ENCODE measurements around the gene BET1L.

BET1L gene

DNA sequence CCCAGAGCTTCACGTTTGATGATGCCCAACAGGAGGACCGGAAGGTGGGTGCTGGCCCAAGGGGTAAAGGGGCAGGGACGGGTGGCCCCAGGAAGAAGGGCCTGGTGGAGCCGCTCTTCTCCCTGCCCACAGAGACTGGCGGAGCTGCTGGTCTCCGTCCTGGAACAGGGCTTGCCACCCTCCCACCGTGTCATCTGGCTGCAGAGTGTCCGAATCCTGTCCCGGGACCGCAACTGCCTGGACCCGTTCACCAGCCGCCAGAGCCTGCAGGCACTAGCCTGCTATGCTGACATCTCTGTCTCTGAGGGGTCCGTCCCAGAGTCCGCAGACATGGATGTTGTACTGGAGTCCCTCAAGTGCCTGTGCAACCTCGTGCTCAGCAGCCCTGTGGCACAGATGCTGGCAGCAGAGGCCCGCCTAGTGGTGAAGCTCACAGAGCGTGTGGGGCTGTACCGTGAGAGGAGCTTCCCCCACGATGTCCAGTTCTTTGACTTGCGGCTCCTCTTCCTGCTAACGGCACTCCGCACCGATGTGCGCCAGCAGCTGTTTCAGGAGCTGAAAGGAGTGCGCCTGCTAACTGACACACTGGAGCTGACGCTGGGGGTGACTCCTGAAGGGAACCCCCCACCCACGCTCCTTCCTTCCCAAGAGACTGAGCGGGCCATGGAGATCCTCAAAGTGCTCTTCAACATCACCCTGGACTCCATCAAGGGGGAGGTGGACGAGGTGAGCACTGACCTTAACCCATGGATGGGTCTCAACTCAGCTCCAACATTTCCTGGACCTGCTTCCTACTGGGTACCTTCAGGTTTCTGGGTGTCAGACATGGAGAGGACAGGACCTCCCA is 2.3 kb upstream of the BET1L start:
- no peak for DNase-seq (ENCODE audit: low read depth)

DNA sequence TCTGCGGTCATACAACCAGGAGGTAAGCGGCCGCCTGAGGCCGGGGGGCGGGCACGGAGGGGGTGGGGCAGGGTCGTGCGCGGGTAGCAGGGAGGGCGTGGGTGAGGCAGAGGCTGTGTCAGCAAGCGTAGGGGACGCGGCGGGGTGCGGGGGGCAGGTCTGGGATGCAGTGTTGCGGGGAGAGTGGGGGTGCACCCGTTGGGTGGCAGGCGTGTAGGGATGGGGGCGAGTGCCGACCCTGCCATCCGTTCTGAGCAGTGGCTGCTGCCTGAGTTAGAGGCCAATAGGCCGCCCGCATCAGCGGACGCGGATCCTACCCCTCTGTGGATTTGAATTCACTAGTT is 1.7 kb upstream of the BET1L start:
- DNase-seq (ENCODE audit: low read depth) = no peak

DNA sequence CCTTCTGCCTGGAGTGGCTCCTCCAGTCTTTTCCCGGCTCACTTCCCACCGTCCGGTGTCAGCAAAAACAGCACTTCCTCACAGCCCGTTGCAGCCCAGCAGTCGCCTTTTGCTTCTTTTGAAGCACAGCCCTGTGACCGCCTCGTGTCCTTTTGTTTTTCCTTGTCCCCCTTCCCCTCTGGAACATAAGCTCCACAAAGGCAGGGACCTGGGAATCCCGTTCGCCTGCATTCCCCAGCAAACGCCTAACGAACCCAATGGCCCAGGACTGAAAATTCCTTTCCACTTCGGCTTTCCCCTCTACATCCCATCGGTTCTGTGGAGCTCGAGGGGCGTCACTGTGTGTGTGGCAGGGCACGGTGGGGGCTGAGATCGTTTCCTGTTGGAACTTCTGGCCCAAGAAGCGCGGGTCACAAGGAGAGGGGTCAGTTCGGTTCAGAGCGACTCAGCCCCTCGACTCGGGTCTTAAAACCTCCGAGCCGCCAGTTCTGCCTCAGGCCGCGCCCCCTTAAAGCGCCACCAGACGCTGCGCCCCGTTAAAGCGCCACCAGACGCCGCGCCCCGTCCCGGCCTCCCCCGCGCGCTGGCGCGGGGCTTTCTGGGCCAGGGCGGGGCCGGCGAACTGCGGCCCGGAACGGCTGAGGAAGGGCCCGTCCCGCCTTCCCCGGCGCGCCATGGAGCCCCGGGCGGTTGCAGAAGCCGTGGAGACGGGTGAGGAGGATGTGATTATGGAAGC is 1.1 kb upstream of the BET1L start:
- peak; percentile 71 for DNase-seq (ENCODE audit: low read depth)

DNA sequence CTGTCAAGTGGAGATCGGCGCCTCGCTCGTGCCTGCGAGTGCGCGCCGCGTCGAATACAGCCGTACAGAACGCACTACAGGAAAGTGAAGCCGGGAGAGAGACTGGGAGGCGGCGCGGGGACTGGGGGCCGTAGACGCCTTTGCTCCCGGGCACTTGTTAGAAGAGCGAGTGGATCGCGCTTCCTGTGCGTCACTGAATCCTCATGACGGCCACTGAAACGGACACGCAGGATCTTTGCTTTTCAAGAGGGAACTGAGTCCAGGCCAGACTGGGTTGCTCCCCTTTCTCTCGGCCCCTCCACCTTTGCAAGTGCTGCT is 623 bp upstream of the BET1L start:
- no peak for DNase-seq (ENCODE audit: low read depth)

DNA sequence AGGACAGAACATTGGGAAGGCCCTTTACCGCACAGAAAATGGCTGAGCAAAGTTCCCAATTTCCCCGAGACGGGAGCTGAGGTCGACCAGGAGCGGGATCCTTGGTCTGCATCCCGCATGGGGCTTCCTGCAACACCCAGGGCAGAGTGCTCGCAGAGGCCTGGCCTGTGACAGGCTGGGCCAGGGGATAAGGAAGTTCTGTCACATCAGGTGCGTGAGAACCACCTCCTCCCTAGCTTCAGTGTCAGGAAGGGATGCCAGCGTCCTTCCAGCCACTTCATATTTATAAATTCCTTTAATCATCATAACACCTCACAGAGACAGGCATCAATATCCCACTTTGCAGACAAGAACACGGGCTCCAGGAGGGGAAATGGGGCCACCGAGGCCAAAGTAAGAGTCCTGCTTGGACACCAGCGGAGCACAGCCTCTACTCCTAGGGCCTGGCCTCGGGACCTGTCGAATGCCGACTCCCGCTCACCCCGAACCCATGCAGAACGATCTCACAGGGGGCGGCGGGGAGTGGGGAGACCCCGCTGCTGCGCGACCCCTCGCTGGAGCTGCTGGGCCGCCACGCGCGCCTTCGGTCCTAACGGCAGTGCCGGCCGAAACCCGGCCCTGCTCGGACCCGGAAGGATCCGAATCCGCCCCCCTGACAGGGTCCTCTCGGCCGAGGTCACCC is 532 bp downstream of the BET1L start:
- no peak for DNase-seq (ENCODE audit: low read depth)

DNA sequence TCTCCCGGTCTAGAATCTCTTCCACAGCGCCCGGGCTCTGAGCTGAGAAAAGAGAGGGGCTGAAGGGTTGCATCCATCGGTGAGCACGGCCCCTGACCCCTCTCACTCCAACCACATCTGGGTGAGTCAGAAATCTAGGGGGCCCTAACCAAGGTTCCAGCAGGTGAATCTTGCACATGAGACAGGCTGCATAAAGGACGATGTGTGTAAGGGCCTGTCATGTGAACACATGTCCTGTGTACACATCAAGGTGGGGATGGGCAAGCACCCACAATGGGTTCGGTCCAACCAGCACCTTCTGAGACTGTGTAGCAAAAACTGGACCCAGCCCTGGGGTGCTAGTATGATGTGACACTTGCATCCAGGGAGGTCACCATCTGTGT is 1.2 kb downstream of the BET1L start:
- DNase-seq (ENCODE audit: low read depth) = no peak

DNA sequence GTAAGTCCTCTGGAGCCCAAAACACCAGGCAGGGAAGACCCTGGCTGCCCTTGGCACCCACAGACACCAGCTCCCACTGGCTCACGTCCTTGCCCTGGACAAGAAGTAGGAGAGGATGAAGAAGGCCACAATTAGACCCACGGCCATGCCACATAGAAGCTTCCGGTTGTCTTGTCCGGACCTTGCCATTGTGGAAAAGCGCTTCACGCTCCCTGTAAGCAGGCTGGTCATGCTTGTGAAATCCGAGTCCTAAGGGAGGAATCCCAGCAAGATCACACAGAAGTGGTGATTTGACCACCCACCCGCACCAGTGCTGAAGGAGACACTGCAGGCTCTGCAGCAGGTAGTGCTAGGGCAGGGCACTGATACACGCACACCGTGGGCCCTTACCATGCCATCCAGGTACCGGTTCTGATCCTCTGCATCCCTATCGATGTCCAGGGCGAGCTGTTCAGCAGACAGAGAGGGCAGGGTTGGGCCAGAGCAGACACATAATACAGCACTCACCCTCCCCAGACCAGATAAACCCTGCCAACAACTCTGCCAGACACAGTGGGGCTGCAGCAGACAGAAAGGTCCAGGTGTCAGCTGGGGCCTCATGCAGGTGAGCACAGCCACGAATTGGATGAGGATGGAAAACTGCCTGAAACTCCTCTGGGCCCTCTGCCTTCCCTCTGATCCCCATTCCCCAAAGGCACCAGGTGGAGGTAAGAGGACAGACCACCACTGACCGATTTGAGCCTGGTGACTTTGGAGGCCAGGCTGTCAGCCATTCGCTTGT is 1.8 kb downstream of the BET1L start:
- no peak for DNase-seq (ENCODE audit: low read depth)

DNA sequence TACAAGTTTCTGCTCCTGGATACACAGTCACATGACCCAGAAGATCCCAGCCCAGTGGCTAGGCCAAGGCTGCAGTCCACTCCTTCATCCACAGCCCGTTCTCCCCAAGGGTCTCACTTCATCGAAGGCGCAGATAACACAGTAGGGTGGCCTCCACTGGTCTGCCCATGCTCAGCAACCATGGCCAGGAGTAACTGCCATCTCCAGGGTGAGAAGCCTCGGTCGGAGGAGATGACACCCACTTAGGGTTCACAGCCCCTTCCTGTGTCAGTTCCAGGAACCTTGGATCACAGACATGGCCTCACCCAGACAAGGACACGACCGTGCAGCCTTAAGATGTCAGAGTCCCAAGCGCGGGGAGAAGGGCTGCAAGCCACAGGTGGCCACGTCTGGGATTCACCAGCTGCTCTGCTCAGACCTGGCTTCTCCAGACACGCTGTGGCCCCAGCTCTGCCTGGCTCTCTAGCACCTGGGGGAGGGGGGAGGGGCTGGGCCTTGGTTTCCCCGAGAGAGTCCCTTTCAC is 2.6 kb downstream of the BET1L start:
- DNase-seq (ENCODE audit: low read depth) = no peak

DNA sequence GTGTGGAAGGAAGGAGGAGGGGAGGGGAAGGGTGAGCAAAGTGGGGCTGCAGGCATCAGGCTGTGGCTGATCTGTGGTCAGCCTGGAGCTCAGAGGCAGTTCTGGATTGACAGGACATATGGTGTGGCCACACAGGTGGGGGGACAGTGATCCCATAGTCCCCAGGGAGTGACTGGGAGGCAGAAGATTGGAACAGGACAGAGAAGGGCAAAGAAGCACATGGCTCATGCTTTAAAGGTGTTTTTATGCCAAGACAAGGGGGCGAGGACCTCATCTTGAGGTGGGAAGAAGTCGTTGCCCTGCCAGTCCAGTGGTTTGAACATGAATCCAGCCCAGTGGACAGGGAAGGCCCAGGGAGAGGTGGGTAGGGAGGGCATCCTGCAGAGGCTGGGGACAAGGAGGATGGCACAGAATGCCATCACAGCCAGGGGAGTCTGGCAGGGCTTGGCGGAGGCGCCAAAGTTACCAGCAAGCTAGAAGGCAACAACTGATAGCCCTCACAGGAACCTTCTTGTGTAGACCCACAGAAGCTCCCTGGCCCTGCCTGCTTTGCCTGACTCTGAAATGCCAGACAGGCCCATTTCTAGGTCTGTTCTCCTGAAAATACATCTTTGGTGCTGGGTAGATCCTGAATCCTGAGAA is 3.1 kb downstream of the BET1L start:
- DNase-seq (ENCODE audit: low read depth) = no peak

DNA sequence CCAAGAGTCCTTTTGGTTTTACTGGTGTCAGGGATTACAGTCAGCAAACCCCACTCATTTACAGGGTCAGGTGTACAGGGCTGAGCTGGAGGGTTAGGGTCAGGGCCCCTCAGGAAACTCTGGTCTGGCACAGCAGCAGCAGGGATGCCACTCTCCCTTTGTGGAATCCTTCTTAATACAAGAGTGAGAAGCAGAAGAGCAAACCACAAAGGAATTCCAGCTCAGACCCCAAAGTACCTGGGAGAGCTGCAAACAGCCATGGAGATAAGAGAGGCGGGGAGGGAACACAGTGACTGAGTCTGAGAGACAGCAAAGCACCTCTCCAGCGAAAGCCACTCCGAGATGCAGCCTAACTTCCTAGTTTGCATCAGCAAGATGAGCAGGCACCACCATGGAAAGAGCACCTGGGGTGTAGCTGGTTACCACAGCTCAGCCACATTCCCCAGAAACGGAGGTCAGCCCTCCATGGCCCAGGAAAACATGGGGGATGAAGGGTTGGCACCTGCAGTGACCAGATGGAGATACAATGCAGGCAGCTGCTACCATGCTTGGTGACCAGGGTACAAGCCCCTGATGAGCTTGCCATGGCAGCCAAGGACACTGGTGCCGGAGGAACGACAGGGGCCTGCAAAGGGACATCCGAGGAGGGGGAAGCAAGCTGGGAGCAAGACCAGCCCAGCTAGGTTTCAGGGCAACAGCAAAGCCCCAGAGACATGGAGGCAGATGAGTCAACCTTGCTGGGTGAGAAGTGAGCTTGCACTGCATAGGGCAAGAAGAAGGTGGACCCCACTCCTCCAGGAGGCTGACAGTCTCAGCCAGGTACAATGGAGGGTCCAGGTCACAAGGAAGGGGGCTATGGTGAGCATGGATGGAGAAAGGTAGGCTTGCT is 3.9 kb downstream of the BET1L start:
- DNase-seq (ENCODE audit: low read depth) = no peak

DNA sequence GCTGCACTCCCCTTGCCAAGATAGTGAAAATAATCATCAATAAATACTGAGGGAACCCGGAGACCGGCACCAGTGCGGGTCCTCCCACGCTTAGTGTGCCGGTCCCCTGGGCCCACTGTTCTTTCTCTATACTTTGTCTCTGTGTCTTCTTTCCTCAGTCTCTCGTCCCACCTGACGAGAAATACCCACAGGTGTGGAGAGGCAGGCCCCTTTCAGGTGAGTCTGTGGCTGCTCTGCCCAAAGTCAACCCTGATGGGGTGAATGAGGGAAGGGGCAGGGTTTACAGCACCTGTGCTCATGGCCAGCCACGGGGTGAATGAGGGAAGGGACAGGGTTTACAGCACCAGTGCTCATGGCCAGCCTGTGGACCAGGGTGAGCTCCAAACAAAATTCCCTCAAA is 4.7 kb downstream of the BET1L start:
- no peak for DNase-seq (ENCODE audit: low read depth)

DNA sequence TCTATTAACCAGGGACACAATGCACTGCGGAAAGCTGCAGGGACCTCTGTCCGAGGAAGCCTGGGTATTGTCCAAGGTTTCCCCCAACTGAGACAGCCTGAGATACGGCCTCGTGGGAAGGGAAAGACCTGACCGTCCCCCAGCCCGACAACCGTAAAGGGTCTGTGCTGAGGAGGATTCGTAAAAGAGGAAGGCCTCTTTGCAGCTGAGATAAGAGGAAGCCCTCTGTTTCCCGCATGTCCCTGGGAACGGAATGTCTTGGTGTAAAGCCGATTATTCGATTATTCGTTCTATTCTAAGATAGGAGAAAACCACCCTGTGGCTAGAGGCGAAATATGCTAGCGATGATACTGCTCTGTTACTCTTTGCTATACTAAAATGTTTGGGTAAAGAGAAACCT is 5.2 kb downstream of the BET1L start:
- DNase-seq (ENCODE audit: low read depth) = no peak

DNA sequence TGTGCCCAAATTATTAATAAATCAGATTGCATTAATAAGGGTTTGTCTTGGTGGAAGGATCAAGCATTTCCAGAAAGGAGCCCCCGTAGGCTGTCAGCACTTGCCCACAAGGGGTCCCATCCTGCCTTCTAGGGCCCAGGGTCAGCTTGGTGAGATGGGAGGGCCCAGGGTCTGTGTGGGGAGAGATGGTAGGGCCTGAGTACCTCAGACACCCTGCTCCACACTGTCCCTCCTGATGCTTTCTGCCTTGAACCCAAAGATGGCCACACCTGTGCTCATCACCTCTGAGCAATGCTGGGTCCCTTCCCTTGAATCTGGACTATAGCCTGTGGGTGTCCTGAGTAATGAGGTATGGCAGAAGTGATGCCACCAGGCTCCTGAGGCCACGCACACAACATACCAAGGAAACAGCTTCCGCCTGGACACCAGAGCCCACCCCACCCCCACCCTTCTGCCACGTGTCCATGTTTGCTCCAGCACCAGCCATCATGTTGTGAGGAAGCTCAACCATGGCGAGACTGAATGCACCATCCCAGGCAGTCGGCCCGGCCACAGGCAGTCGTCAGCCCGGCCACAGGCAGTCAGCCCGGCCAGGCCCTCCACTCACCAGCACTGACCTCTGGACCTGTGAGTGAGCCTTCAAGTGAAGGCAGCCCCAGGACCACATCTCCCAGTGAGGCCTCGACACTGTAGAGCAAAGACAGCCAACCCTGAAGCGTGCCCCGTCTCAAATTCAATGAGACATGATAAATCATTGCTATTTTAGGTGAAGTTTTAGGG is 6.8 kb downstream of the BET1L start:
- DNase-seq (ENCODE audit: low read depth) = no peak

DNA sequence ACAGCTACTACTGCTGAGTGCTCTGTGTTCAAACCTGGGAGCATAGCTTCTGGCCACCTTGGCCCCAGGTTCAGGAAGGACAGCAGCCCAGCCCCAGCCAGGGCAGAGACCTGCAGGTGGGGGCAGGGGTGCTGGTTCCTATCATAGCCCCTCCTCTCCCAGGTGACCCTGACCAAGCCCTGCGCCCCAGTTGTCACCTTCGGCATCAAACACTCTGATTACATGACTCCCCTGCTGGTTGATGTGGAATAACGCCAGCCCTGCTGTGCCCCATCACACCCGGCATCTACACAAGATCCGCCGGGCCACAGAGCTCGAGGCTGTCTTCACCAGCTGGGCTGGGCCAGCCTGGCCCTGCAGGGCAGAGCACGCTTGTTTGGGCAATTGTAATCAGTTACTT is 7.4 kb downstream of the BET1L start:
- DNase-seq (ENCODE audit: low read depth) = no peak

DNA sequence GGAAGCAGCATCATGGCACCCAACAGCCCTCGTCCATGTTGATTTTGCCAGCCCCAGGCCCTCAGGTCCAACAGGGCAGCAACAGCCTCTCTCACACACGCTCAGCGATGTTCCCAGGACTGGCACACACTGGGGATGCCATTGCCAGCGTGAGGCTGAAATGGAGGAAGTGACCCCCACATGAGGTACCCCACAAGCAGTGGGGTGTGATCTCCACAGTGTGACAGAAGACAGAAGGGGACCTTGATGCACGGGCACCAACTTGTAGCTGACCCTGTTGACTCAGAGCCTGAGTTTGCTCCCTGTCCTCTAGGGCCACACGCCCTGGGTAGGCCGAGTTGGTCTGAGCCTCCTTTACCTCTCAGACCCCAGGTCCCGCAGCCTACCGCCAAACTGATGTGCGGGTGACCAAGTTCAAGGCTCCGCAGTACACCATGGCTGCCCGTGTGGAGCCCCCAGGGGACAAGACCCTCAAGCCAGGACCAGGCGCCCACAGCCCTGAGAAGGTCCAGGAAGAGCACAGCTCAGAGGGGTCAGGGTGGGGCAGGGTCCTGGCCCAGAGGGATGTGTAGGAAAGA is 8.1 kb downstream of the BET1L start:
- DNase-seq (ENCODE audit: low read depth) = no peak

DNA sequence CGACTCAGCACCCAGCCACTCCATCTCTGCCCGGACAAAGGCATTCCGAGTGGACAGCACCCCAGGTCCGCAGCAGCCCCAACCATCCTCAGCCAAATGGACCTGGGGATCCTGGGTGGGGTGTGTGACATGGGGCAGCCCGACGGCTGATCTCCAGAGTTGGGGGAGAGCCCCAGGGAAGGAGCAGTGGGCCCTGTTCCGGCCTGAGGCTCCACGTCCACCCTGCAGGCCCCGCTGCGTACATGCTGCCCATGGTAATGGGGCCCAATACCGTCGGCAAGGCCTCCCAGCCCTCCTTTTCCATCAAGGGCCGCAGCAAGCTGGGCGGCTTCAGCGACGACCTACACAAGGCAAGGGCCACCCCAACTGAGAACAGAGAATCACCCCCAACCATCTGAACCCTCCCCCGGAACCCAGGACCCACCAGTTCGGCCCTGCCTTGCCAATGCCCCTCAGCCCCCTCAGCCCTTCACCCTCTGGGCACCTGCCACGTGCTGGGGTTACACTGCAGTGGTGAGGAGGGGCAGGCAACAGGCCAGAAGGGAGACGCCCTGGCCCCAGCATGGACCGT is 8.9 kb downstream of the BET1L start:
- DNase-seq (ENCODE audit: low read depth) = no peak

DNA sequence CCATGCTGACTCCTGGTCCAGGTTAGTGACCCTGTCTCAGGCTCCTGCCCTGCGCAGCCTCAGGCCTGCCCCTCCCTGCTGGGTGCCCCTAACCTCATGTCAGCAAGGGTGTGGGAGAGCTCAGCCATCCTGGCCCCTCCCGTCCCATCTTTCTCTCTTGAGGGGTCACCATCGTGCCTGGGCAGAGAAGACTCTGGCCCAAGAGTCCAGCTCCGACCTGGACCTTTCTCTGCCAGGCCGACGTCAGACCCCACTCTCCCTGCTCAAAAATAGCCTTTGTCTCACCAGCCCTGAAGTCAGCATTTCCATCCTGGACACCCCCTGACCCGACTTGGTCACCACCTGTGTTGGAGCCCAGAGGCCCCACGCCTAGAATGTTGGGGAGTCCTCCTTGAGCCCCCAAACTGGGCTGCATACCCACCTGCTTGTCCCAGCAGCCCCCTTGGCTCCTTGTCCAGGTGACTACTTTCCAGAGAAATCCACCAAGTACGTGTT is 9.4 kb downstream of the BET1L start:
- DNase-seq (ENCODE audit: low read depth) = no peak

DNA sequence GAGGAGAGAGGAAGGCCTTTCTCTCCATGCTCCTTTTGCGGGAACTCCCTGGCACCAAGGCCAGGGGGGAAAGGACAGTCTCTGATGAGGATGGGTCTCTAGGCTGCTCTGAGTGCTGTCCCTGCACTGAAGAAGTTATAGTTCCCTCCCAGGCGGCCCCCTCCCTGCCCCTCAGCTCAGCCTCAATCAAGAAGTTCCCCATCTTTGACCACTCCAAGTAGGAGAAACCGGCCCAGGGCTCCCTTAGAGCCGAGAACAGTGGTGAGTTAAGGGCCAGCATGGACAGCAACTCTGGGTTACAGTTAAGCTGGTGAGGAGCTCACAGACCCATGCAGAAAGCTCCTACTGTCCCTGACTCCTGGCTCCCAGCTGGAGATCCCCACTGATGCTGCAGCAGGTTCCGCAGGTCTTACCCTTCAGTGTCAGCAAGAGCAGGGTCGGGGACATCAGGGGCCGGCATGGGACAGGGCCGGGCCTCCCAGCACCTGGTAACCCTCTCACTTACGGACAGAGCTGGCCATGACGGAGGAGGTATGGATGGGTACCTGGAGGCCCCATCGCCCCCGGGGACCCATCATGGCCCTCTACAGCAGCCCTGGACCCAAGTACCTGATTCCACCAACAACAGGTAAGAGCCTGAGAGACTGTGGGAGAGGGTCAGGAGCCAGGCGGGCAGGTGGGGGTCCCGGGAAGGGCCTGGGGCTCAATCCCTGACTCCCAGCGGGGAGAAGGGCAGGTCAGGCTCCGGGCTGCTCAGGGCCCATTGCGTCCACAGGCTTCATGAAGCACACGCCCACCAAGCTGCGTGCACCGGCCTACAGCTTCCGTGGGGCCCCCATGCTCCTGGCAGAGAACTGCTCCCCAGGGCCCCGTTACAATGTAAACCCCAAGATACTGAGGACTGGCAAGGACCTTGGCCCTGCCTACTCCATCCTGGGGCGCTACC is 10.1 kb downstream of the BET1L start:
- DNase-seq (ENCODE audit: low read depth) = no peak

All from stimulated activated CD4-positive, alpha-beta T cell treated with anti-CD3 and anti-CD28 coated beads, Interleukin-2, amount 100 ng/mL, for 4 hours (primary cell).